DMS79 (cell line): Measurements from ENCODE around the gene PUM1.
A peak's percentile ranks its signal among the peaks of the same experiment; 100 is the strongest.
"Not testable (repeated sequence)": the region's sequence is repeated elsewhere in the genome, so short reads cannot be mapped to it uniquely, and the experiment has no call there.

Source experiments
- DNase-seq: peaks from one replicate; lab custom pipeline; 2025; lab: John Stamatoyannopoulos, UW

Gene PUM1

GRCh38 chr1:30995990-30996612, 69.4 kb downstream of the PUM1 start:
- DNase-seq, result no peak

GRCh38 chr1:30991862-30992606, 73.5 kb downstream of the PUM1 start:
- no peak for DNase-seq

- DNase-seq, result no peak
Observed at GRCh38 chr1:30990591-30990990, 74.9 kb downstream of the PUM1 start.

- DNase-seq, result no peak
Observed at GRCh38 chr1:30988045-30988444, 77.5 kb downstream of the PUM1 start.

- DNase-seq, result no peak
Observed at GRCh38 chr1:30986755-30987154, 78.8 kb downstream of the PUM1 start.

- DNase-seq, result no peak
Observed at GRCh38 chr1:30984991-30985503, 80.5 kb downstream of the PUM1 start.

GRCh38 chr1:30984165-30984889, 81.2 kb downstream of the PUM1 start:
- DNase-seq, result no peak

- no peak for DNase-seq
Observed at GRCh38 chr1:30982937-30983336, 82.6 kb downstream of the PUM1 start.

GRCh38 chr1:30982431-30982830, 83.1 kb downstream of the PUM1 start:
- DNase-seq, result no peak

- DNase-seq, result no peak
Observed at GRCh38 chr1:30981172-30981571, 84.3 kb downstream of the PUM1 start.

- no peak for DNase-seq
Observed at GRCh38 chr1:30977511-30977910, 88.0 kb downstream of the PUM1 start.

- peak; percentile 14 for DNase-seq
Observed at GRCh38 chr1:30977105-30977504, 88.4 kb downstream of the PUM1 start.

GRCh38 chr1:30976143-30976542, 89.4 kb downstream of the PUM1 start:
- no peak for DNase-seq

- DNase-seq, result no peak
Observed at GRCh38 chr1:30975217-30975616, 90.3 kb downstream of the PUM1 start.

- DNase-seq, result no peak
Observed at GRCh38 chr1:30974536-30974935, 91.0 kb downstream of the PUM1 start.

- DNase-seq, result not testable (repeated sequence)
Observed at GRCh38 chr1:30972349-30972748, 93.2 kb downstream of the PUM1 start.

- DNase-seq, result no peak
Observed at GRCh38 chr1:30971496-30971895, 94.0 kb downstream of the PUM1 start.

- no peak for DNase-seq
Observed at GRCh38 chr1:30969903-30970302, 95.6 kb downstream of the PUM1 start.

GRCh38 chr1:30968220-30968971, 97.1 kb downstream of the PUM1 start:
- no peak for DNase-seq

- DNase-seq, result peak; percentile 93
Observed at GRCh38 chr1:30966690-30967369, 98.7 kb downstream of the PUM1 start.

- DNase-seq, result peak; percentile 37
Observed at GRCh38 chr1:30965924-30966599, 99.5 kb downstream of the PUM1 start.
